Measurements from ENCODE around the gene ST7.

GRCh38 chr7:117138981-117139380 lies 185.7 kb downstream of the ST7 start:
- no peak for TF ChIP-seq POLR2AphosphoS5 (IDR thresholded peaks at IDR 0.05)
- TF ChIP-seq, protein P1, sequence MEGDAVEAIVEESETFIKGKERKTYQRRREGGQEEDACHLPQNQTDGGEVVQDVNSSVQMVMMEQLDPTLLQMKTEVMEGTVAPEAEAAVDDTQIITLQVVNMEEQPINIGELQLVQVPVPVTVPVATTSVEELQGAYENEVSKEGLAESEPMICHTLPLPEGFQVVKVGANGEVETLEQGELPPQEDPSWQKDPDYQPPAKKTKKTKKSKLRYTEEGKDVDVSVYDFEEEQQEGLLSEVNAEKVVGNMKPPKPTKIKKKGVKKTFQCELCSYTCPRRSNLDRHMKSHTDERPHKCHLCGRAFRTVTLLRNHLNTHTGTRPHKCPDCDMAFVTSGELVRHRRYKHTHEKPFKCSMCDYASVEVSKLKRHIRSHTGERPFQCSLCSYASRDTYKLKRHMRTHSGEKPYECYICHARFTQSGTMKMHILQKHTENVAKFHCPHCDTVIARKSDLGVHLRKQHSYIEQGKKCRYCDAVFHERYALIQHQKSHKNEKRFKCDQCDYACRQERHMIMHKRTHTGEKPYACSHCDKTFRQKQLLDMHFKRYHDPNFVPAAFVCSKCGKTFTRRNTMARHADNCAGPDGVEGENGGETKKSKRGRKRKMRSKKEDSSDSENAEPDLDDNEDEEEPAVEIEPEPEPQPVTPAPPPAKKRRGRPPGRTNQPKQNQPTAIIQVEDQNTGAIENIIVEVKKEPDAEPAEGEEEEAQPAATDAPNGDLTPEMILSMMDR (IDR thresholded peaks at IDR 0.05): no peak
- TF ChIP-seq POLR2A (IDR thresholded peaks at IDR 0.05): no peak
- TF ChIP-seq EP300 (IDR thresholded peaks at IDR 0.05): no peak

Data from sigmoid colon (tissue), 4 donors.